ENCODE data around the gene BMPR1A. TPM values are rescaled to one million over a fixed set of nuclear protein-coding genes. Genes with fewer than 3 reads are reported as not detected.

The BMPR1A gene
- total and polyA plus RNA-seq, 10 of the 15 experiments (the other 5 are each of a cell fraction or from before 2014, with no cell fraction given), result 2.3 to 22.7 (median 13.1) TPM

GRCh38 chr10:86770412-86770960 is 14.1 kb downstream of the BMPR1A start:
- intact Hi-C loops (cut with micrococcal nuclease; ENCODE audit: unreplicated experiment), result no loop called here
- TF ChIP-seq NR2F1 (conservative IDR thresholded peaks at IDR 0.05) (no peak), JUNB (IDR thresholded peaks at IDR 0.05) (no peak), HDGF (IDR thresholded peaks at IDR 0.05) (no peak), BCL11A (IDR thresholded peaks at IDR 0.05; ENCODE audit: low read depth, low read length) (no peak), CHD4 (IDR thresholded peaks at IDR 0.05) (no peak), MXI1 (IDR thresholded peaks at IDR 0.05; ENCODE audit: low read depth, low read length) (no peak)
- RAD21 ChIA-PET (ENCODE audit: unreplicated experiment), result interaction anchor here (0.6 to 1.4 kb wide), 2 partner anchors 9 to 27 kb away, joined by 3 to 4 read pairs; no protein-coding TSS in a partner anchor
- peaks cover 41% of the 10 kb centered on the region for H3K79me2 ChIP-seq (ENCODE audit: control insufficient read depth, insufficient read depth, low read length)
- H3K9ac ChIP-seq (ENCODE audit: control insufficient read depth, insufficient read depth, low read length), result no peak overlapping the region
- in situ Hi-C loops (cut with MboI), result no loop called here
- peaks cover 3% of the 10 kb centered on the region for H4K20me1 ChIP-seq (ENCODE audit: control insufficient read depth, insufficient read depth)
- SMC1A ChIA-PET (ENCODE audit: uncharacterized antibody, unreplicated experiment), result interaction anchor here (0.7 to 2.5 kb wide), 11 partner anchors 8 to 109 kb away, joined by 3 to 11 read pairs (median 4); no protein-coding TSS in a partner anchor
- no TSS peak for BruUV-seq (replicated peaks)
- no peak overlapping the region for H3K27ac ChIP-seq (ENCODE audit: control insufficient read depth, insufficient read depth)
- DNase-seq (ENCODE audit: low read depth, low spot score) (no peak), ATAC-seq (peak; percentile 66), FAIRE-seq (no peak)
- H3K4me3 ChIP-seq, result no peak overlapping the region
- POLR2A ChIA-PET, result interaction anchor here (1.6 kb wide), 1 partner anchor 9 kb away, joined by 5 read pairs; no protein-coding TSS in a partner anchor
- H3K36me3 ChIP-seq (ENCODE audit: control insufficient read depth in 2 of 2, insufficient read depth in 2 of 2, low read length in 1 of 2), result no peaks in the 10 kb centered on the region; a peak in 1 of 4 replicates
- H3K4me2 ChIP-seq (ENCODE audit: control insufficient read depth, insufficient read depth), result no peak overlapping the region
- CTCF ChIA-PET, result interaction anchor here (0.6 to 2.1 kb wide), 5 partner anchors 9 to 130 kb away, joined by 3 to 6 read pairs (median 3); no protein-coding TSS in a partner anchor
- H3K9me3 ChIP-seq (replicated peaks; ENCODE audit: control insufficient read depth, insufficient read depth, low read length), result no peaks in the 10 kb centered on the region
- WGBS (ENCODE audit: insufficient coverage, insufficient replicate concordance, low lambda C conversion rate, missing lambda C conversion rate), result 50% methylated on average over 2 of the region's 2 CpGs
- H3K27me3 ChIP-seq (replicated peaks in 1 of 2; ENCODE audit: control insufficient read depth in 2 of 2, insufficient read depth in 2 of 2, low read length in 1 of 2), result no peaks in the 10 kb centered on the region
- H2AFZ ChIP-seq (ENCODE audit: control insufficient read depth, low read depth, low read length), result no peak overlapping the region
- H3K4me1 ChIP-seq (ENCODE audit: control insufficient read depth, insufficient read depth, low read length), result peaks cover 27% of the 10 kb centered on the region

DNA sequence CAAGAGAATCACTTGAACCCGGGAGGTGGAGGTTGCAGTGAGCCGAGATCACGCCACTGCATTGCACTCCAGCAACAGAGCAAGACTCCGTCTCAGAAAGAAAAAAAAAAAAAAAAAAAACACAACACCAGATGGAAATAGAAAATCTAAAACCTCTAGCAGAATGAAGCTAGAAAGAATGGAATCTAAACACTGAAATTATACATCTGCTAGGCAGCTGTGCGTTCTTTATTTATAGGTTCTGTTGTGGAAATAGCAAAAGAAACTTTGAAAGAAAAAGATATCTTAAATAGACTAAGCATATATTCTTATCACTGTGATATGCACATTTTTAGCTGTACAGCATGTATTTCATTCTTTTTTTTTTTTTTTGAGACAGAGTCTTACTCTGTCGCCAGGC is 17.1 kb downstream of the BMPR1A start:
- no peaks in the 10 kb centered on the region; a peak in 1 of 4 replicates for H3K36me3 ChIP-seq (ENCODE audit: control insufficient read depth in 2 of 2, insufficient read depth in 2 of 2, low read length in 1 of 2)
- 100% methylated on average over 1 of the region's 6 CpGs for WGBS (ENCODE audit: insufficient coverage, insufficient replicate concordance, low lambda C conversion rate, missing lambda C conversion rate)
- DNase-seq (ENCODE audit: low read depth, low spot score), result no peak
- SMC1A ChIA-PET (ENCODE audit: uncharacterized antibody, unreplicated experiment), result interaction anchor here (0.9 to 1.2 kb wide), 2 partner anchors 25 to 116 kb away, joined by 3 to 4 read pairs; no protein-coding TSS in a partner anchor
- H3K4me3 ChIP-seq, result no peak overlapping the region
- no peak overlapping the region for H3K9ac ChIP-seq (ENCODE audit: control insufficient read depth, insufficient read depth, low read length)
- in situ Hi-C loops (cut with MboI) (no loop called here), intact Hi-C loops (cut with micrococcal nuclease; ENCODE audit: unreplicated experiment) (no loop called here)
- peaks cover 31% of the 10 kb centered on the region for H3K4me1 ChIP-seq (ENCODE audit: control insufficient read depth, insufficient read depth, low read length)
- RAD21 ChIA-PET (ENCODE audit: unreplicated experiment), result no interaction called here
- no TSS peak for BruUV-seq (replicated peaks)
- H4K20me1 ChIP-seq (ENCODE audit: control insufficient read depth, insufficient read depth), result peaks cover 3% of the 10 kb centered on the region
- POLR2A ChIA-PET, result interaction anchor here (0.6 to 0.8 kb wide), 6 partner anchors 10 to 1253 kb away, joined by 3 to 8 read pairs (median 4); no protein-coding TSS in a partner anchor
- H2AFZ ChIP-seq (ENCODE audit: control insufficient read depth, low read depth, low read length), result no peak overlapping the region
- no peak overlapping the region for H3K27ac ChIP-seq (ENCODE audit: control insufficient read depth, insufficient read depth)
- H3K9me3 ChIP-seq (replicated peaks; ENCODE audit: control insufficient read depth, insufficient read depth, low read length), result no peaks in the 10 kb centered on the region
- no peak for ATAC-seq
- FAIRE-seq, result no peak
- H3K27me3 ChIP-seq (replicated peaks in 1 of 2; ENCODE audit: control insufficient read depth in 2 of 2, insufficient read depth in 2 of 2, low read length in 1 of 2), result no peaks in the 10 kb centered on the region
- H3K79me2 ChIP-seq (ENCODE audit: control insufficient read depth, insufficient read depth, low read length), result peaks cover 34% of the 10 kb centered on the region
- CTCF ChIA-PET, result no interaction called here
- TF ChIP-seq ASH2L (IDR thresholded peaks at IDR 0.05; ENCODE audit: borderline replicate concordance, low read depth), result no peak
- no peak for TF ChIP-seq KLF5 (IDR thresholded peaks at IDR 0.05; ENCODE audit: partially characterized antibody)
- no peak for TF ChIP-seq MXI1 (IDR thresholded peaks at IDR 0.05; ENCODE audit: low read depth, low read length)
- TF ChIP-seq CBX3 (IDR thresholded peaks at IDR 0.05; ENCODE audit: borderline replicate concordance, low read depth), result no peak
- TF ChIP-seq ZNF217 (IDR thresholded peaks at IDR 0.05), result no peak
- no peak for TF ChIP-seq NRF1 (conservative IDR thresholded peaks at IDR 0.05; ENCODE audit: low read depth, low read length)
- TF ChIP-seq, protein P1, sequence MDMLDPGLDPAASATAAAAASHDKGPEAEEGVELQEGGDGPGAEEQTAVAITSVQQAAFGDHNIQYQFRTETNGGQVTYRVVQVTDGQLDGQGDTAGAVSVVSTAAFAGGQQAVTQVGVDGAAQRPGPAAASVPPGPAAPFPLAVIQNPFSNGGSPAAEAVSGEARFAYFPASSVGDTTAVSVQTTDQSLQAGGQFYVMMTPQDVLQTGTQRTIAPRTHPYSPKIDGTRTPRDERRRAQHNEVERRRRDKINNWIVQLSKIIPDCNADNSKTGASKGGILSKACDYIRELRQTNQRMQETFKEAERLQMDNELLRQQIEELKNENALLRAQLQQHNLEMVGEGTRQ (IDR thresholded peaks at IDR 0.05; ENCODE audit: borderline replicate concordance, low read depth, low read length), result no peak
- no peak for TF ChIP-seq WRNIP1 (IDR thresholded peaks at IDR 0.05; ENCODE audit: borderline replicate concordance, low read depth, low read length)
- H3K4me2 ChIP-seq (ENCODE audit: control insufficient read depth, insufficient read depth), result no peak overlapping the region

Measured in GM12878 (cell line).